Activated CD8-positive, alpha-beta memory T cell treated with anti-CD3 and anti-CD28 coated beads for 24 hours (primary cell): ENCODE results near the gene PDX1.
"Not testable (repeated sequence)": the region's sequence is repeated elsewhere in the genome, so short reads cannot be mapped to it uniquely, and the experiment has no call there.

Experiments
- DNase-seq: peaks from one replicate; pipeline ENCODE4 v3.0.0-alpha.2; 2020

Gene PDX1

GRCh38 chr13:27959976-27960361 lies 40.2 kb downstream of the PDX1 start:
- DNase-seq = no peak

GRCh38 chr13:27960362-27961226 lies 40.8 kb downstream of the PDX1 start:
- DNase-seq = no peak

GRCh38 chr13:27961227-27962085 lies 41.7 kb downstream of the PDX1 start:
- no peak for DNase-seq

GRCh38 chr13:27962128-27962841 lies 42.5 kb downstream of the PDX1 start:
- no peak for DNase-seq

- no peak for DNase-seq
Observed at GRCh38 chr13:27962982-27963381, 43.2 kb downstream of the PDX1 start.

- no peak for DNase-seq
Observed at GRCh38 chr13:27963491-27963890, 43.7 kb downstream of the PDX1 start.

GRCh38 chr13:27964206-27964605 lies 44.4 kb downstream of the PDX1 start:
- DNase-seq = not testable (repeated sequence)

GRCh38 chr13:27964741-27965323 lies 45.0 kb downstream of the PDX1 start:
- DNase-seq = peak; percentile 47

GRCh38 chr13:27965343-27965739 lies 45.5 kb downstream of the PDX1 start:
- no peak for DNase-seq

GRCh38 chr13:27965740-27966640 lies 46.2 kb downstream of the PDX1 start:
- DNase-seq = no peak

- no peak for DNase-seq
Observed at GRCh38 chr13:27966641-27967202, 46.9 kb downstream of the PDX1 start.

GRCh38 chr13:27967203-27967735 lies 47.5 kb downstream of the PDX1 start:
- peak; percentile 53 for DNase-seq

- peak; percentile 55 for DNase-seq
Observed at GRCh38 chr13:27967736-27968315, 48.0 kb downstream of the PDX1 start.

GRCh38 chr13:27968316-27969081 lies 48.7 kb downstream of the PDX1 start:
- DNase-seq = no peak

GRCh38 chr13:27969082-27969865 lies 49.5 kb downstream of the PDX1 start, which contains the start of gene CDX2:
Gene CDX2, minus strand, starts transcription at chr13:27969315. Its CDS starts 309 bp downstream, at chr13:27969006.
- peak; percentile 55 for DNase-seq

GRCh38 chr13:27969866-27970229 lies 50.0 kb downstream of the PDX1 start:
- peak; percentile 21 for DNase-seq

GRCh38 chr13:27970382-27971235 lies 50.8 kb downstream of the PDX1 start:
- DNase-seq = peak; percentile 50

GRCh38 chr13:27971236-27971645 lies 51.4 kb downstream of the PDX1 start:
- DNase-seq = peak; percentile 33
